Uterus (tissue), 2 donors: ENCODE results near the gene BTF3L4.

Source experiments
- POLR2A ChIP-seq, 2 donors: fragments of 450-650 bp; IDR thresholded peaks; one replicate each; pipeline ENCODE4 v1.6.1; 2016; ENCODE audit warnings: antibody characterized with exemption in 2 of 2, mild to moderate bottlenecking in 1 of 2, moderate library complexity in 1 of 2
- TF ChIP-seq, protein P1 (sequence below), 4 experiments: fragments of 200-600 bp in 2 of 4; fragments of 450-650 bp in 2 of 4; sonication (generic) in 2 of 4; IDR thresholded peaks; one replicate each; pipeline ENCODE4 v1.5.1; 2016 to 2019; ENCODE audit warnings: antibody characterized with exemption in 4 of 4, mild to moderate bottlenecking in 2 of 4, moderate library complexity in 1 of 4

- TF ChIP-seq, protein P1, sequence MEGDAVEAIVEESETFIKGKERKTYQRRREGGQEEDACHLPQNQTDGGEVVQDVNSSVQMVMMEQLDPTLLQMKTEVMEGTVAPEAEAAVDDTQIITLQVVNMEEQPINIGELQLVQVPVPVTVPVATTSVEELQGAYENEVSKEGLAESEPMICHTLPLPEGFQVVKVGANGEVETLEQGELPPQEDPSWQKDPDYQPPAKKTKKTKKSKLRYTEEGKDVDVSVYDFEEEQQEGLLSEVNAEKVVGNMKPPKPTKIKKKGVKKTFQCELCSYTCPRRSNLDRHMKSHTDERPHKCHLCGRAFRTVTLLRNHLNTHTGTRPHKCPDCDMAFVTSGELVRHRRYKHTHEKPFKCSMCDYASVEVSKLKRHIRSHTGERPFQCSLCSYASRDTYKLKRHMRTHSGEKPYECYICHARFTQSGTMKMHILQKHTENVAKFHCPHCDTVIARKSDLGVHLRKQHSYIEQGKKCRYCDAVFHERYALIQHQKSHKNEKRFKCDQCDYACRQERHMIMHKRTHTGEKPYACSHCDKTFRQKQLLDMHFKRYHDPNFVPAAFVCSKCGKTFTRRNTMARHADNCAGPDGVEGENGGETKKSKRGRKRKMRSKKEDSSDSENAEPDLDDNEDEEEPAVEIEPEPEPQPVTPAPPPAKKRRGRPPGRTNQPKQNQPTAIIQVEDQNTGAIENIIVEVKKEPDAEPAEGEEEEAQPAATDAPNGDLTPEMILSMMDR (IDR thresholded peaks at IDR 0.05) = no peak
- no peak for TF ChIP-seq POLR2A (IDR thresholded peaks at IDR 0.05)
Measured at GRCh38 chr1:52070704-52071103, 14.6 kb downstream of the BTF3L4 start.
